Stimulated activated CD4-positive, alpha-beta T cell treated with anti-CD3 and anti-CD28 coated beads, TNF-alpha, amount 100 ng/mL, for 1 hour (primary cell): ENCODE measurements around the gene CCDC187.
"Not testable (repeated sequence)": the region's sequence is repeated elsewhere in the genome, so short reads cannot be mapped to it uniquely, and the experiment has no call there.

ENCODE experiments used
- DNase-seq, 3 donors: peaks; one replicate each; pipeline ENCODE4 v3.0.0-alpha.2; 2020; ENCODE audit warnings: low read depth in 3 of 3, low spot score in 1 of 3

The CCDC187 gene

DNA sequence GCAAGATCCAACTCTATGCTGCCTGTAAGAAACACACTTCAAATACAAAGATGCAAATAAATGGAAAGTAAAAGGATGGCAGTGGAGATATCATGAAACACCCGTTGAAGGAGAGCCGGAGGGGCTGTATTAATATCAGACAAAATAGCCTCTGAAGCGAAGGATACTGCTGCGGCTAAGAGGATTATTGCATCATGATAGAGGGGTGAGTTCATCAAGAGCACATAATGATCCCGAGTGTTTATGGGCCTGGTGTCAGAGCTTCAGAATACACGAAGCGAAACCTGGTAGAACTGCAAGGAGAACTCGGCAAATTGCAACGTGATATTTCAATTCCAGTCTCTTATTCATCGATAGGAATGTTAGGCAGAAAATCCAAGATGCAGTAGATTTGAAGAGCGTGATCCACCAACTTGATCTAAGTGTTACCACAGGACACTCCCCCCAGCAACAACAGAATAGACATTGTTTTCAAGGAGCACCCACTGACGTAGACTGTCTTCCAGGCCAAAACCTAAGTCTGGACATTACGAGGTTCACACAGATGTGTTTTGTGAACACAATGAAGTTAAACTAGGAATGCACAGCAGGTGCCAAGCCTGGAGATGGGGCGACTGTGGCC is 30.5 kb downstream of the CCDC187 start:
- DNase-seq, result no peak

DNA sequence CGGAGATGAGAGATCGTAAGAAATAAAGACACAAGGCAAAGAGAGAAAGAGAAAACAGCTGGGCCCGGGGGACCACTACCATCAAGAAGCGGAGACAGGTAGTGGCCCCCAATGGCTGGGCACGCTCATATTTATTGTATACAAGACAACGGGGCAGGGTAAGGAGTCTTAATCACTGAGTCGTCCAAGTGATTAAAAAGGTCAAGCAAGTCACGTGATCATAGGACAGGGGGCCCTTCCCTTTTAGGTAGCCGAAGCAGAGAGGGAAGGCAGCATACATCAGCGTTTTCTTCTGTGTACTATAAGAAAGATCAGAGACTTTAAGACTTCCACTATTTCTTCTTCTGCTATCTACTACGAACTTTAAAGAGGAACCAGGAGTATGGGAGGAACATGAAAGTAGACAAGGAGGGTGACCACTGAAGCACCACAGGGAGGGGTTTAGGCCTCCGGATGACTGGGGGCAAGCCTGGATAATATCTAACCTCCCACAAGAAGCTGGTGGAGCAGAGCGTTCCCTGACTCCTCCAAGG is 33.7 kb downstream of the CCDC187 start:
- no peak for DNase-seq

DNA sequence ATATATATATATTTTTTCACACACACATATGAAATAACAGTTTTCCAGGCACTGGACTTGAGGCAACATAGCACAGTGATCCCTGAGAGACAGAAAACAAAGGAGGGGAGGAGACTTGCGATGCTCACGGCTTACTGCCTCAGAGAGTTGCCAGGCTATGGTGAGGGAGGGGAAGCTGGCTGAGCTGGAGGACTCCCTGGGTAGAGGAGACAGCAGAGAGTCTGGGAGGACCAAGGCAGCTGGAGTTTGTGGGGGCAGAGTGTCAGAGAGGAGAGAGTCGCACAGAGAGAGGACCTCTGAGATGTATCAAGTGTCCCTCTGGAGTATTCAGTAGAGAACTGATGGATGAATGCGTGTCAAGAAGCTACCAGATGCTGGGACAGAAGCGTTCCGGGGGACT is 35.2 kb downstream of the CCDC187 start:
- no peak for DNase-seq

DNA sequence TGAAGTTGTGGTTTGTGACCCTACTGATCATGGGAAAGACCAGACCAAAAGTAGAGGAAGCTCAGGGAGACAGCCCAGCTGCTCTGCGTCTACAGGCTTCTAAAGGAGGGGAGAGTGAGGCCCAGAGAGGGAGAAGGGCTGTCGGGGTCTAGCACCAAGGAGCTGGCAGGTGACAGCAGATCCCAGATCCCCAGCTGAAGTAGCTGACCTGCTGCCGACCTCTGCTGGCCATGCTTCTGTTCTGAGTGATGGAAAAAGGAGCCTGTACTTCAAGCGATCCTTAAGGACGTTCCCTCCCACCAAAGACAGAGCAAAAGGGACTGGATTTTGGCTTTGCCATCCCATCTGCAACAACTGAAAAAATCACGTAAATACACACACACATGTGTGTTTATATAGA is 35.6 kb downstream of the CCDC187 start:
- DNase-seq, result no peak

DNA sequence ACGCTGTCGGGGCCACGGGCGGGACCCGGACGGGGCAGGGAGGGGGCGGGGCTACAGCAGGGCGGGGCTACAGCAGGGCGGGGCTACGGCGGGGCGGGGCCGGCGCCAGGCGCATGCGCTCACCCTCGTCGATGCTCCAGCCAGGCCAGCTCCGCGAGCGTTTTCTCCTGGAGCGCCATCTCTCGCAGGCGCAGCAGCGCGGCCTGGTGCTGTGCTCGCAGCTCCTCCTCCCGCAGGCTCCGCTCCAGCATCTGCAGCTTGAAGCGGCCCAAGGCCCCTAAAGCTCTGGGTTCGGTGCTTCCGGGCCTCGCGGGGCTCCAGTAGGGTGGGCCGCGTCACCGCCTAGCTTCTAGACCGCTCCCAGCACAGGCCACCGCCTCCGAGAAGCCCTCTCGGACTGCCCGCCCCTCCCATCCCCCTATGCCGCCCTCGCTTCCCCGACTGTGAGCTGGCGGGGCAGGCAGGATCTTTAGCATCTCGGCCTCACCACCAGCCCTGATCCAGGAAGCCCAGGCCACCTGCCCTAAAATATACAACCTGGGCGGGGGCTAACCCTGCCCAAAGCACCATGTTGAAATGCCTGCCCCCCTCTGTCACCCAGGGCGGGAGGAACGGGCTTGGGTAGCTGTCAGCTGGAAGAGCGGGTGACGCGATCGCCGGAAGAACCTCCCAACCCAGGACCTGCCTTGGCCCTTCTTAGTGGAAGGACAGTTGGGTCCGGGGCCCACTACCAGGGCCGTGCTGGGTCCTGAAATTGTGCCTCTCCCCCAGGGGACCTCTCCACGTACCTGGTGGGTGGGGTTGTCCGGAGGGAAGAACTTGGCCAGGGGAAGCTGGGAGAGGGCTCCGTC is 36.4 kb downstream of the CCDC187 start:
- DNase-seq, result peak; percentile 62 to 84 (median 82)

DNA sequence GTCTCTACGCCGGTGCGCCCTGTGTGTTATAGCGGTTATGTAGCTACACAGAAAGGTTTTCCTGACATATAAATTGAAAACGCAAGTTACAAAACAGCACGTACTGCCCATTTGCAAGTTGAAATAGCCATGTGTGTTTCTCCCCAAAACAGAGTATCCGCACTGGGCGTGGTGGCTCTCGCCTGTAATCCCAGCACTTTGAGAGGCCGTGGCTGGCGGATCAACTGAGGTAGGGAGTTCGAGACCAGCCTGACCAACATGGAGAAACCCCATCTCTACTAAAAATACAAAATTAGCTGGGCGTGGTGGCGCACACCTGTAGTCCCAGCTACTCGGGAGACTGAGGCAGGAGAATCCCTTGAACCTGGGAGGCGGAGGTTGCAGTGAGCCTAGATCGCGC is 37.3 kb downstream of the CCDC187 start:
- DNase-seq, result not testable (repeated sequence)

DNA sequence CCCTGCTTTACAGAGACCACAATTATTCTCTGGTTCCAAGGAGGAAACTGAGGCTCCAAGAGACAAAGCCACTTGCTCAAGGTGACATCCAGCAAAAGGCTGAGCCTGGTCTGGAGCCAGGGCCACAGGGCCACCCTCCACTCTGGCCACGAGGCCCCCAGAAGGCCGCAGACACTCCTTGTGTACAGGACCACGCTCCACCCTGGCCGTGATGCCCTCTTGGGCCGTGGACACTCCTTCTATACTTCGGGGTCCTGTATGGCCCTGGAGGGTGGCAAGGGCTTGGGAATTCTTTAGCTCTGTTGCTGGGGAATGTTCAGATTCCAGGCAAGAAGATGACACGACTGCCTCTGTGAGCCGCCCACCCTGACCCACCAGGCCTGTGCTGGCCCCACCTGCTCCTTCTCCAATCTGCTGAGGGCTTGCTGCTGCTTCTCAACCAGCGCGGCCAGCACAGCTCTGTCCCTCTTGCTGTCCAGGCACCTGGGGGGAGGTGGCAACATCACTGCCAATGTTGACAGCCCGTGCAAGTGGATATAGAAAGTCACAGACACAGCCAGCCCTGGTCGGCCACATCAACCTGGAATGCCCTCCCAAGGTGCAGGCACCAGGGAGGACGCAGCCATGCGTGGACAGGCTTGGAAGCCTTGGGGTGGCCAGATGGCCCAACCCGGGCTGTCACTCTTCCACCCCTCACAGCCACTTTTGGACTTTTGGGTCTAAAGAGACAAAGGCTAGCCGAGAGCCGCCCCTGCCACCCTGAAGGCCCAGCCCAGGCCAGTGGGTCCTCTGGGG is 38.1 kb downstream of the CCDC187 start:
- no peak for DNase-seq

DNA sequence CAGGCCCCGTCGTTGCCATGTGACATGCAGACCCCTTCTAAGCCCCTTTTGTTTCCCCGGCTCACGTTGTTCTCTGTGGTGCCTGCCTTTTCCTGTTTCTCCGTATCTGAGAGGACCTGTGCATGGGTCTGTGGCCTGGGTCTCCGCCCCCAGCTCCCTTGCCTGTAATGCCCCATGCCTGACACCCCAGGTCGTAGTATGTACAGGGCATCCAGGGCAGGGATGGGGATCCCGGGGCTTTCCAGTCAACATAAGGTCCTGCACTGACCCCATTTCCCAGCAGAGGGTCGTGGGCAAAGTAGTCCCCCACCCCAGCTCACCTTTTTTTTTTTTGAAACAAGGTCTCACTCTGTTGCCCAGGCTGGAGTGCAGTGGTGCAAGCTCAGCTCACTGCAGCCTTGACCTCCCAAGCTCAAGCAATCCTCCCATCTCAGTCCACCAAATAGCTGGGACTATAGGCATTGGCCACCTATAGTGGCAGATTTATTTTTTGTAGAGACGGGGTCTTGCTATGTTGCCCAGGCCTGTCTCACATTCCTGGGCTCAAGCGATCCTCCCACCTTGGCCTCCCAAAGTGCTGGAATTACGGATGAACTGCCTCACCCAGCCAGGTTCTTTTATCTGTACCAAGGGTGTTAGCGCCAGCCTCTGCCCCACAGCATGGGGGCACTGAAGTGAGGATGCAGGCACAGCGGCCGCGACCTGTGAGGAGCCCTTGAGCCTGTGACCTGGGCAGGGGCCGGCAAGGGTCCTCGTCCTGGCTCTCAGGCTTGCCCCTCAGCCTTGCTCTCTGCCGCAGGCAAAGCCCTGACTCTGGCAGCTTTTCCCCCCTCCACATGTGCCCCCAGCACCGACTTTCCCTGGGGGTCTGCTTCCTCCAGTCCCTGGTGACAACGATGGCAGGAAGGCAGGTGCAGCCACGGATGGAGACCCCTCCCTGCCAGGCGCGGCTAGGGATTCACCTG is 39.2 kb downstream of the CCDC187 start:
- no peak for DNase-seq

DNA sequence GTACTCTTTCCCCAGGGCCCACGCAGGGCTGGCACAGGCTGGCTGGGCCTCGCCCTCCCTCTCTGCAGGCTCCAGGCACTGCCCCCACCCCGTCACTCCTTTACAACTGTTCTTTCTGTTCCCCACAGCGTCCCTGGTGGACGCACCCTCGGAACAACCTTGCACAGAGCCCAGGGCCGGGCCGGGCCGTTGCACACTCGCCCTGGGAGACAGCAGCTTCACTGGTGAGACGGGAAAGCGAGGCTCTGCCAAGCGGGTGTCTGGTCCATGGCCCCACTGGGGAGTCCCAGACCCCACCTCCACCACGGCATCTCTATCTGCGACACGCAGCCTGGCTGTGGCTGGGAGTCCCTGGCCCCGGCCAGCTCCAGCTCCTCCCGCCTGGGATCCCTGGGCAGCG is 39.9 kb downstream of the CCDC187 start:
- DNase-seq, result no peak

DNA sequence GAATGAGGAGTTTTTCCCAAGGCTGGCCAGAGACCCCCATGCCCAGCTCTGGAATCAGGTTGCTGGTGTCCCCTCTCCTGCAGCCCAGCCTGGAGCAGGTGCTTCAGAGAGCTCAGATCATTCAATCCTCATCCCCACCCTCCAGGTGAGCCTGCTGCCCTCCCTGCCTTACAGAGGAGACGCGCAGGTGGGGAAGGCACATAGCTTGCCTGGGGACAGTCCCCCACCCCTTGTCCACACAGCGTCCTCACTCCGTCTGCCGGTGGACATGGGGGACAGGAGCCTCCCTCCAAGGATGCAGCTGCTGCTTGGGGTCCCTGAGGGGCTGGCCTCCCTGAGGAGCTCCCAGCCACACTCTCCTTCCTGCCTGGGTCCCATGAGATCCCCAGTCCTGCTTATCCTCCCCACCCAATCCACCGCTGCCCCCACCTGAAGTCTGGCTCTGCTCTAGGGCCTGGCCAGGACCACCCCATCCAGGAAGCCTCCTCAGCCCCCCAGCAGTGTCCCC is 41.2 kb downstream of the CCDC187 start:
- no peak for DNase-seq

DNA sequence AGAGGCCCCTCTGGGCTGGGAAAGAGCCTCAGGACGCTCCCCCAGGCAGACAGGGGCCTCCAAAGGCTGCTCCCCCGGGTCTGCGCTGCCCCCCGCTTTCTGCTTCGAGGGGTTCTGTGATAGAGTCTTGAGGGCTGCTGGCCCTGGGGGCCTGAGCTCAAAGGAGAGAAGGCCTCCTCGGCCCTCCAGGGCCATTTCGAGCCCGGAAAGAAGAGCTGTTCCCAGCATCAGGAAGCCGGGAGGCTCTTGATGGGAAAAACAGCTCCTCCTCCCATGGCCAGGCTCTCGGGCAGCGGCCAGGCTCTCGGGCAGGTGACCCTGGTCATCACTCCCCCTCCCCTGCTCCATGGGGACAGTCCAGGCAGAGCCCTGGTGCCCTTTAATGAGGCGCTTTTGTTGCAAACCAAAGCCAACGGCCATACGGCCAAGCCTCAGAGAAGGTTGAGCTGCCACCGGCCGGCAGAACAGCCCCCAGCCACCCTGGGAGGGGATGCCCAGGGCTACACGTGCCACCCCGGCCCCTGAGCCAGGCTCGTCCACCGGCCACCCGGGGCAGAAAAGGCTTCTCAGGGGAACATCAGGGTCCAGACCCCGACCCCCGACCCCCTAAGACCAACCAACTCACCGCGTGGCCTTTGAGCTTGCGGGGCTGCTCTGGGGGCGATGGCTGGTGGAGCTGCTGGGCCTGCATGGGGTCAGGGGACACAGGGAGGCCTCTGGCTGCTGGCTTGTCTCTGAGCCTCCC is 42.0 kb downstream of the CCDC187 start:
- no peak for DNase-seq

DNA sequence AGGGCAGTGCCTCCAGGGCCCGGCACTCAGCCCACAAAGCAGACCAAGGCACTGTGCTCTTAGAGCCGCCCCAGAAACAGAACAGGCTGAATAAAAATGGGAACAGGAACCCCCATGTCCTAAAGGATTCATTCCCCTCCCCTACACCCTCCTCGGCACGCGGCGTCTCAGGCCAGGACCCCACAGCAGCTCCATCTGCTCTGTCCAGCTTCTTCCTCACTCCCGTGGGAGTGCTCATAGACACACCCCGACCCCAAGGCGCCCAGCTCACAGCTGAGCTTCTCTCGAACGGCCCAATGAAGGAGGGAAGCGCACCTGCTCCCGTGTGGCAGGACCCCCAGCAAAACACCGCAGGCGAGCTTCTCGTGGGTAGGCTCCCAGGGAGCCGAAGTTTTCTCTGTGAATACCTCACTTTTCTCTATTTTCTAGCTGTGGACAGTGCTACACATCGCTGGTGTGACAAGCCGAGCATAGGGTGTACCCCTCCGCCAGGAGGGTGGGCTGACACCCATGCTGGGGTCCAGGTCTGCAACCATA is 42.9 kb downstream of the CCDC187 start:
- DNase-seq, result no peak

DNA sequence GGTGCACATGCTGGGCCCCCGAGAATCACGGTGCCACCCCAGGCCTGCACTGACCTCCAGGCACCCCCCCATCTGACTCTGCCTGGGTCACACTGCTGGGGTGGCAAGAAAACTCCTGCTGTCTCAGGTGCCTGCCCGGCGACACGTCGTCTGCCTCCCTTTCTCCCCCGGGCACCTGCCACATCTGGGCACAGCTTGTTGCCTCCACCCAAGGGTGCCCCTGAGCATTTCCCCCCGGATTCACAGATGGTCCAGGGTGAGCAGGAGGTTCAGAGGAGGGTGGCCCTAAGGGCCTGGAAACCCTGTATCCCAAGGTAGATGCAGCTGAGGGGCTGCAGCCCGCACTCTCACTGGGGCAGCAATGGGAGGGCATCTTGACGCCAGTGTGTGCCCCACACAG is 43.4 kb downstream of the CCDC187 start:
- DNase-seq, result no peak

DNA sequence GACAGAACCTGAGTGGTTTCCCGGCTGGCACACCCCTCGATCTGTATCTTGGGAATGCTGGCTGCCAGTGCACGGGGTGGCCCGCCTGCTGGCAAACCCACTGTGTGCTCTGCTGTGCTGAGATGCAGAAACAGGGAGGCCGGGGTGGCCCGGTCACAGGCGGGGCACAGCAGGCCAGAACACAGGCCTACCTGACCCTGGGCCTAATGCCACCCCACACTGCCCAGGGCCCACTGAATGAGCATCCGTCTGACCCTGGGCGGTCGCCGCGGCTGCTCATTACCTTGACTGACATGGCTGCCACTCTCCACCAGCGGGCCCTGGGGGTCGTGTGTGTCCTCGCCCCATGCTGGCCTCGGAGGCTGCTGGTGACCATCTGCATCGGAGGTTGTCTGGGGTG is 44.1 kb downstream of the CCDC187 start:
- no peak for DNase-seq

DNA sequence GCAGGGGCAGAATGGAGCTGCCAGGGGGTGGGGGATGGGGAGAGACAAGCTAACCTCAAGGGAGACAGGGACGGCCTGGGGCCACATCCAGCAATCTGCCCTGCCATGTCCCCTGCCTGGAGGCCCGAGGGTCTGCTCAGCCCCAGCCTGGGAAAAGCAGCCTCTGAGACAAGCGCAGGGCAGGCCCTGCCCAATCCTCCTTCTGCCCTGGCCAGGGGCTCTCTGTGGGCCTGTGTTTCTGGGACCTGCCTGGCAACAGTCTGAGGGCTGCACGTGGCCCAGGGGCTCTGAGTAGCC is 44.4 kb downstream of the CCDC187 start:
- no peak for DNase-seq

DNA sequence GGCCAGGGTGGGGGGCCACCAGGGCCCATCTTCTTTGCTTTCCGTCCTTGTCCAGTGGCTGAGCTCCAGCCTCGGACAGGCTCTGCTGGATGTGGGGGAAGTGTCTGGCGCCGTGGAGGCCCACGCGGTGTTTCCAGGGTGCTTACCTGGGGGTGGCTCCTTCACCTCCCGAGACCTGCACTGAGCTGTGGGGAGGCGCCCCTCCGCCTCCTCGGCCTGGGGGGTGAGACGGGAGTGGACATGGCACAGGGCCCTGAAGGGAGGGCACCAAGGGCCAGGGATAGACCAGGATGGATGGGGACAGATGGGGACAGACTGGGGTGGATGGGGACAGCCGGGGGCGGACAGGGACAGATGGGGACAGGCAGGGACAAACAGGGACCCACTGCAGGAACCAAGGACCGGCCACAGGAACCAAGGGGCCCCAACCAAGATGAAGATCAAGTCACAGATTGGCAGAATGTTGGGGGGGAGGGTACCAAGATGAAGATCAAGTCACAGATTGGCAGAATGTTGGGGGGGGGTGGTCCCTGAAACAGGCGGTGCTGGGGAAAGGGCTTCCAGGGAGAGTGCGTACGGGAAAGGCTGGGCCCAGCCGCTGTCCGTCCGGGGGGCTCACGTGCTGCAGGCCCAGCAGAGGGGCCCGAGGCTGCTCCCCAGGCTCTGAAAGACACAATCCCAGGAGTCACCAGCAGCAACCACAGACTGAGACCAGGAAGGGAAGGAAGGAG is 44.9 kb downstream of the CCDC187 start:
- no peak for DNase-seq

DNA sequence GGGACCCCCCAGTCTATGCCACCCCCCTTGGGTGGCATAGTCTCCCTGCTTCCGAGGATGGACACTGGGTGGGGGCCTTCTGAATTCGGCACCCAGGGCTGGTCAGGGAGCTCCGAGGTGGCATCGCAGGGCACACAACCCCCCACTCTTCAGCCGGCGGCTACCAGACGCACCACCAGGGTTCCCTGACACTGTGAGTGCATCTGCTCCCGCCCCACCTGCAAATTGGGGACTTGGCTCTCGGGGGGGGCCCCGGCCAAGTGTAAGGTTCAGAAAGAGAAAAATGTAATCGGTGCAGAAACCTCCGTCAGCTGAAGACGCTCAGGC is 45.6 kb downstream of the CCDC187 start:
- DNase-seq, result no peak

DNA sequence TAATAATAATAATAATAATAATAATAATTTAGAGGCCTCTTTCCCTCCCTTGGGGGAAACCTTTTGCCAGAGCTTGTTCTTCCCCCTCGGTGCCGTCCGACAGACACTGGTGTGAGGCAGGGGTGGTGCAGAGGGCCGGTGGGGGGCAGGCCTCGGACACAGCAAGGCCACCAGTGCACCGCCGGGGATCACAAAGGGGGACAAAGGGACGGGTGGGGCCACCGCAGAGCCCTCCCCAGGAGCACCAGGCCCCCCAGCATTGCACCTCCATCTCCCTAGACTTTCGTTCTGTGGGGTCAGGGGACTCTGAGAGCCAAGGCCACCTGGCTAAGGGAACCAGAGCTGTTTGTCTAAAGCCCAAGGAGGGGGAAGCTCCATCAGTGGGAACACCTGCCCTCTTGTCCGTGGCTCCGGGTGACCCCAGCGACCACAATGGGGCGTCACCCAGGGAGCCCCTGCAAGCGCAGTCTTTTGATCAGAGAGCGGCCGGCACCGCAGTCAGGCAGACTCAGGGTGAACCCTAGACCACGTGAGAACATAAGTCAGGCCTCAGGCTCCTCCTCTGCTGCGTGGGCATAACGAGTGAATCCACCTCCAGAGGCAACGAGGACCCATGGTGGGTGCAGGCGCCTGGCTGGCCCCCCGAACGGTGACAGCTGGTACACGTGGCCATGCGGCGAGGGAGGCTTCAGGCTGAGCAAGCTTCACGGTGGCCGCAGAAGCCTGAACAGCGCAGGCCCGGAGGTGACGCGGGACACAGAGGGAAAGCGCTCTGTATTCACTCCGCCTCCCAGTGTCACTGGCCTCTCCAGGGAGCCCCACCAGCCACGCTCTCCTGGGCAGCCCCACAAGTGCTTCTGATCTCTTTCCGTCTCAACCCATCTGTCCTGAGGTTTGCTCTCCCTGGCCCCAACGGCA is 46.3 kb downstream of the CCDC187 start:
- no peak for DNase-seq
